Measurements from ENCODE around the gene NELFCD.

GRCh38 chr20:59019217-59019616 lies 38.2 kb downstream of the NELFCD start, which contains the start of gene TUBB1:
- TF ChIP-seq CEBPB (IDR thresholded peaks at IDR 0.05): no peak
- TF ChIP-seq TAF1 (IDR thresholded peaks at IDR 0.05; ENCODE audit: low read depth): no peak
- no peak for TF ChIP-seq ZBTB7A (IDR thresholded peaks at IDR 0.05; ENCODE audit: low read depth)
- no peak for TF ChIP-seq FOXM1 (IDR thresholded peaks at IDR 0.05; ENCODE audit: borderline replicate concordance, low read depth)
- TF ChIP-seq EP300 (IDR thresholded peaks at IDR 0.05; ENCODE audit: borderline replicate concordance): no peak
- TF ChIP-seq, protein P1, sequence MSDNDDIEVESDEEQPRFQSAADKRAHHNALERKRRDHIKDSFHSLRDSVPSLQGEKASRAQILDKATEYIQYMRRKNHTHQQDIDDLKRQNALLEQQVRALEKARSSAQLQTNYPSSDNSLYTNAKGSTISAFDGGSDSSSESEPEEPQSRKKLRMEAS (IDR thresholded peaks at IDR 0.05): no peak
- no peak for TF ChIP-seq YY1 (IDR thresholded peaks at IDR 0.05; ENCODE audit: low read depth)
- no peak for TF ChIP-seq EGR1 (IDR thresholded peaks at IDR 0.05)
- TF ChIP-seq NFIC (IDR thresholded peaks at IDR 0.05): no peak
- TF ChIP-seq RAD21 (IDR thresholded peaks at IDR 0.05; ENCODE audit: low read depth): no peak
- TF ChIP-seq TEAD4 (IDR thresholded peaks at IDR 0.05): no peak
- TF ChIP-seq, protein P2, sequence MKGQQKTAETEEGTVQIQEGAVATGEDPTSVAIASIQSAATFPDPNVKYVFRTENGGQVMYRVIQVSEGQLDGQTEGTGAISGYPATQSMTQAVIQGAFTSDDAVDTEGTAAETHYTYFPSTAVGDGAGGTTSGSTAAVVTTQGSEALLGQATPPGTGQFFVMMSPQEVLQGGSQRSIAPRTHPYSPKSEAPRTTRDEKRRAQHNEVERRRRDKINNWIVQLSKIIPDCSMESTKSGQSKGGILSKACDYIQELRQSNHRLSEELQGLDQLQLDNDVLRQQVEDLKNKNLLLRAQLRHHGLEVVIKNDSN (IDR thresholded peaks at IDR 0.05): no peak
